Esophagus squamous epithelium (tissue), 4 donors: Measurements from ENCODE around the gene ZNF491.

Source experiments
- CTCF ChIP-seq, 6 experiments: fragments of 450-650 bp in 4 of 6; fragments of 200-600 bp in 2 of 6; sonication (generic) in 2 of 6; IDR thresholded peaks; one replicate each; pipeline ENCODE4 v1.5.1; 2016 to 2019; ENCODE audit warnings: antibody characterized with exemption in 6 of 6, mild to moderate bottlenecking in 4 of 6, moderate library complexity in 4 of 6
- POLR2A ChIP-seq, 4 donors: fragments of 450-650 bp; IDR thresholded peaks; one replicate each; pipeline ENCODE4 v1.6.1; 2017; ENCODE audit warnings: antibody characterized with exemption in 4 of 4, mild to moderate bottlenecking in 4 of 4, moderate library complexity in 3 of 4

- TF ChIP-seq CTCF (IDR thresholded peaks at IDR 0.05) (no peak), POLR2A (IDR thresholded peaks at IDR 0.05) (no peak)
Observed at GRCh38 chr19:11848200-11848593, 49.9 kb downstream of the ZNF491 start.
